Activated CD8-positive, alpha-beta memory T cell treated with anti-CD3 and anti-CD28 coated beads for 36 hours (primary cell): ENCODE measurements around the gene PTPMT1. TPM values are rescaled to one million over a fixed set of nuclear protein-coding genes. Genes with fewer than 3 reads are reported as not detected.

Experiments used
- CTCF ChIA-PET: fragments of 350-600 bp; sonication (Branson Sonifier 250); formaldehyde crosslinking; loops from one replicate; lab custom pipeline; 2021; ENCODE audit warnings: antibody characterized with exemption; lab: Charles Lee
- POLR2A ChIA-PET: fragments of 350-600 bp; sonication (Branson Sonifier 250); formaldehyde crosslinking; loops from one replicate; lab custom pipeline; 2021; ENCODE audit warnings: antibody characterized with exemption; lab: Charles Lee
- total RNA-seq, 2 experiments: library from RNA; stranded (reverse); gene quantifications; one replicate each; pipeline ENCODE4 v1.2.3, GENCODE V29; 2021

Gene PTPMT1
- total RNA-seq, 2 experiments from 2014 or later: 55.5 to 58.9 TPM

GRCh38 chr11:47620836-47621378 lies 55.5 kb downstream of the PTPMT1 start:
- POLR2A ChIA-PET: interaction anchor here (0.7 kb wide), 1 partner anchor 134 kb away, joined by 6 read pairs; no protein-coding TSS in a partner anchor
- CTCF ChIA-PET: no interaction called here

Other genes with a start within 250 kb of the PTPMT1 start
- not detected for gene MYBPC3, start 212.9 kb upstream of the PTPMT1 start, total RNA-seq
- gene SPI1, start 187.1 kb upstream of the PTPMT1 start, total RNA-seq: not detected
- 10 to 100 TPM; 17.3 to 19.2 TPM for gene SLC39A13, start 157.0 kb upstream of the PTPMT1 start, total RNA-seq
- 100 to 1,000 TPM; 188 to 202 TPM for gene PSMC3, start 139.2 kb upstream of the PTPMT1 start, total RNA-seq
- gene RAPSN, start 116.5 kb upstream of the PTPMT1 start, total RNA-seq: under 1 TPM in 1 of 2 experiments, not detected in 1; 0.27 TPM
- gene CELF1, start 12.5 kb upstream of the PTPMT1 start, total RNA-seq: 100 to 1,000 TPM; 145 to 148 TPM
- 10 to 100 TPM; 19.5 to 20.3 TPM for gene KBTBD4, start 13.4 kb downstream of the PTPMT1 start, total RNA-seq
- gene NDUFS3, start 13.5 kb downstream of the PTPMT1 start, total RNA-seq: 100 to 1,000 TPM; 145 to 149 TPM
- gene FAM180B, start 21.1 kb downstream of the PTPMT1 start, total RNA-seq: under 1 TPM in 1 of 2 experiments, not detected in 1; 0.15 TPM
- gene C1QTNF4, start 28.8 kb downstream of the PTPMT1 start, total RNA-seq: not detected
- 100 to 1,000 TPM; 142 to 147 TPM for gene MTCH2, start 77.0 kb downstream of the PTPMT1 start, total RNA-seq
- 1 to 10 TPM; 2.9 to 3.4 TPM for gene AGBL2, start 149.8 kb downstream of the PTPMT1 start, total RNA-seq
- 10 to 100 TPM; 95.6 to 98.5 TPM for gene FNBP4, start 201.7 kb downstream of the PTPMT1 start, total RNA-seq